PC-3 (cell line): ENCODE results near the gene RAB30.

Source experiments
- CTCF ChIP-seq: fragments of 300-600 bp; sonication (generic); conservative IDR thresholded peaks from 2 replicates; pipeline ENCODE4 v1.5.1; 2017; ENCODE audit warnings: antibody characterized with exemption, low read depth, mild to moderate bottlenecking, low read length
- EZH2 ChIP-seq: fragments of 300-600 bp; sonication (generic); IDR thresholded peaks from one replicate; pipeline ENCODE4 v1.6.1; 2017; ENCODE audit warnings: antibody characterized with exemption, mild to moderate bottlenecking, low read length; ENCODE audit not compliant: unreplicated experiment
- EZH2phosphoT487 ChIP-seq: fragments of 300-600 bp; sonication (generic); IDR thresholded peaks from 2 replicates; pipeline ENCODE4 v1.6.1; 2018; ENCODE audit warnings: mild to moderate bottlenecking, antibody characterized with exemption, low read length, borderline replicate concordance

DNA sequence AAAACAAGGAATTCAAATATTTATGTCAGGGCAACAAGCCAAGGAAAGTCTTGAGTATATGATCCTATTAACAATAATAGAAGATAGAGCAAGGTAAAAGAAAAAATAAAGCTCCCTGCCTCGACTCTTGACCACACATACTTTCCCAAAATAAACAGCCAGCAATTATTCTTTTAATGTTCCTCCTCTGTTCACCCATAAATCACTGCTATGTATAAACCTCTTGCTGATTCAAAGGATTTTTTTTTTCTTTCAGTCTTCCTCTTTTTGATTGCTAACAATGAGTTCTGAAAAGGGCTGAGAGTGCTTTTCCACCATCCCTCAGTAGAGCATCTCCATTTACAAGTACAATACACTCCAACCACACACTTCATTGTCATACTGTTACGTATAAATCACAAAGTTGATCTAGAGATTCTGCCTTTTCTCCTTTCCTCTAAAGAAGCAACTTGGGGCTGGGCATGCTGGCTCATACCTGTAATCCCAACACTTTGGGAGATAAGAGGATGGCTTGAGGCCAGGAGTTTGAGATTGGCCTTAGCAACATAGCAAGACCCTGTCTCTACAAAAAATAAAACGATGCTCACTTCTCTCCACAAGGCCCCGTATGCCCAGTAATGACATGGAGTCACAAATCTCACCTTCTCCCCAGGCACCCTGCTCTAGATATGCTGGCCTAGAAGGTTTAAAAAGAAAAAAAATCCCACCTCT, 24.0 kb downstream of the RAB30 start:
- no peak for TF ChIP-seq CTCF
- no peak for TF ChIP-seq EZH2phosphoT487
- TF ChIP-seq EZH2, result no peak
